ENCODE results near the gene HEBP1.

GRCh38 chr12:12936983-12937491 is 63.0 kb downstream of the HEBP1 start:
- TF ChIP-seq CTCF (IDR thresholded peaks at IDR 0.05; ENCODE audit: low read depth, low read length) (no peak), EZH2phosphoT487 (IDR thresholded peaks at IDR 0.05; ENCODE audit: low read depth) (no peak)

All from OCI-LY3 (cell line).